Transverse colon (tissue), 4 donors: ENCODE results near the gene CLDN6.
A peak's percentile ranks its signal among the peaks of the same experiment; 100 is the strongest.

ENCODE experiments used
- CTCF ChIP-seq, 5 experiments: fragments of 200-600 bp in 3 of 5; fragments of 450-650 bp in 2 of 5; sonication (generic) in 3 of 5; IDR thresholded peaks; 1 replicate in 2 of 5; 2 replicates in 3 of 5; pipeline ENCODE4 v1.5.1; 2016 to 2017; ENCODE audit warnings: antibody characterized with exemption in 5 of 5, inconsistent platforms in 3 of 5, mild to moderate bottlenecking in 2 of 5, moderate library complexity in 1 of 5
- EP300 ChIP-seq: sonication (generic); formaldehyde crosslinking; IDR thresholded peaks from one replicate; pipeline ENCODE4 v1.6.1; 2017; ENCODE audit warnings: antibody characterized with exemption, low read depth
- POLR2A ChIP-seq: fragments of 450-650 bp; IDR thresholded peaks from one replicate; pipeline ENCODE4 v1.6.1; 2016; ENCODE audit warnings: antibody characterized with exemption, mild to moderate bottlenecking, moderate library complexity
- POLR2AphosphoS5 ChIP-seq, 3 donors: sonication (generic); formaldehyde crosslinking; IDR thresholded peaks; one replicate each; pipeline ENCODE4 v1.6.1; 2016; ENCODE audit warnings: antibody characterized with exemption in 3 of 3

- peak in 1 of 5 experiments; percentile 2 for TF ChIP-seq CTCF (IDR thresholded peaks at IDR 0.05)
- TF ChIP-seq POLR2AphosphoS5 (IDR thresholded peaks at IDR 0.05): peak; percentile 85 to 95 (median 90)
- peak; percentile 80 for TF ChIP-seq POLR2A
- no peak for TF ChIP-seq EP300
These were observed 2.2 kb upstream of the CLDN6 start, which contains the start of gene TNFRSF12A for GRCh38 chr16:3020247-3020603.
